Endothelial cell of umbilical vein (primary cell): ENCODE results near the gene CCL8. TPM values are rescaled to one million over a fixed set of nuclear protein-coding genes. Genes with fewer than 3 reads are reported as not detected.

Experiments
- BruUV-seq: library from RNA; stranded (reverse); fragments of 400-500 nt; replicated peaks from 2 replicates; lab custom pipeline; 2021; lab: Mats Ljungman, UMichigan
- CTCF ChIA-PET: fragments of 300-600, 350-600 bp; sonication (Branson Sonifier 250); formaldehyde crosslinking; loops from one replicate; lab custom pipeline; 2021; ENCODE audit warnings: antibody characterized with exemption, inconsistent platforms; lab: Charles Lee
- POLR2A ChIA-PET: fragments of 300-600, 350-600 bp; sonication (Branson Sonifier 250); formaldehyde crosslinking; loops from one replicate; lab custom pipeline; 2021; ENCODE audit warnings: antibody characterized with exemption, inconsistent platforms; lab: Charles Lee
- DNase-seq: peaks from one replicate; pipeline ENCODE4 v3.0.0-alpha.2; 2011; ENCODE audit warnings: low read depth, low spot score
- FAIRE-seq: peaks from 2 replicates; lab custom pipeline; 2011; peaks lifted over from hg19 to GRCh38; lab: Jason Lieb, UNC
- H2AFZ ChIP-seq: 2 replicates; pipeline ENCODE4 v1.6.0; 2012; ENCODE audit warnings: low read depth, low read length, control low read depth, inconsistent platforms
- H3K27ac ChIP-seq: 2 replicates; pipeline ENCODE4 v1.5.1; 2011; ENCODE audit warnings: low read depth, mild to moderate bottlenecking, control low read depth, low read length, moderate library complexity; ENCODE audit not compliant: insufficient read depth
- H3K27me3 ChIP-seq, 2 experiments: 2 replicates each; pipeline versions ENCODE4 v1.6.0 to v1.6.1; 2011; ENCODE audit warnings: low read length in 2 of 2, mixed read lengths in 1 of 2; ENCODE audit not compliant: control insufficient read depth in 2 of 2, insufficient read depth in 2 of 2
- H3K36me3 ChIP-seq, 2 experiments: 2 replicates in 1 of 2; 3 replicates in 1 of 2; pipeline ENCODE4 v1.5.1; 2011; ENCODE audit warnings: low read length in 2 of 2, mild to moderate bottlenecking in 1 of 2, moderate library complexity in 1 of 2; ENCODE audit not compliant: control insufficient read depth in 2 of 2, insufficient read depth in 2 of 2; ENCODE audit errors: extremely low read depth in 1 of 2
- H3K4me1 ChIP-seq: 3 replicates; pipeline ENCODE4 v1.5.1; 2011; ENCODE audit warnings: mild to moderate bottlenecking, low read length; ENCODE audit not compliant: control insufficient read depth, insufficient read depth; ENCODE audit errors: extremely low read depth
- H3K4me2 ChIP-seq: 2 replicates; pipeline ENCODE4 v1.6.1; 2011; ENCODE audit warnings: low read length, control low read depth, mixed read lengths; ENCODE audit not compliant: insufficient read depth
- H3K4me3 ChIP-seq, 3 experiments: fragments of 200-600 bp in 1 of 3; sonication (generic), shearing (Covaris generic) in 1 of 3; replicated peaks in 1 of 3; 2 replicates each; pipeline ENCODE4 v1.5.1; 2011 to 2016; ENCODE audit warnings: control low read depth in 3 of 3, low read length in 3 of 3, mild to moderate bottlenecking in 2 of 3, inconsistent platforms in 1 of 3, low read depth in 1 of 3, moderate library complexity in 1 of 3; ENCODE audit not compliant: insufficient read depth in 1 of 3
- H3K79me2 ChIP-seq: 2 replicates; pipeline ENCODE4 v1.6.0; 2012; ENCODE audit warnings: low read length, inconsistent platforms; ENCODE audit not compliant: control insufficient read depth, insufficient read depth
- H3K9ac ChIP-seq: replicated peaks from 2 replicates; pipeline ENCODE3; 2011; ENCODE audit warnings: low read length, control low read depth; ENCODE audit not compliant: insufficient read depth; ENCODE audit errors: extremely low read depth
- H3K9me1 ChIP-seq: replicated peaks from 3 replicates; pipeline ENCODE4 v1.6.0; 2011; ENCODE audit warnings: mild to moderate bottlenecking, low read length; ENCODE audit not compliant: control insufficient read depth, insufficient read depth; ENCODE audit errors: extremely low read depth
- H3K9me3 ChIP-seq: replicated peaks from 2 replicates; pipeline ENCODE4 v1.5.1; 2012; ENCODE audit warnings: low read length, inconsistent platforms; ENCODE audit not compliant: control insufficient read depth, insufficient read depth
- H4K20me1 ChIP-seq: replicated peaks from 2 replicates; pipeline ENCODE3; 2011; ENCODE audit warnings: mild to moderate bottlenecking, low read length; ENCODE audit not compliant: control insufficient read depth, insufficient read depth; ENCODE audit errors: extremely low read depth
- EZH2 ChIP-seq: IDR thresholded peaks from 2 replicates; pipeline ENCODE4 v1.6.1; 2012; ENCODE audit warnings: borderline replicate concordance, low read depth, mild to moderate bottlenecking, moderate library complexity, low read length, inconsistent platforms; ENCODE audit not compliant: severe bottlenecking
- FOS ChIP-seq: IDR thresholded peaks from 2 replicates; pipeline ENCODE4 v1.6.1; 2011; ENCODE audit warnings: mild to moderate bottlenecking, low read length, moderate library complexity, borderline replicate concordance; ENCODE audit not compliant: insufficient read depth
- GATA2 ChIP-seq: IDR thresholded peaks from 2 replicates; pipeline ENCODE4 v1.7.0; 2011; ENCODE audit warnings: low read depth, mild to moderate bottlenecking, moderate library complexity, mixed read lengths, low read length; ENCODE audit not compliant: insufficient read length, insufficient read depth
- JUN ChIP-seq: IDR thresholded peaks from 2 replicates; pipeline ENCODE4 v1.6.1; 2011; ENCODE audit warnings: borderline replicate concordance, low read depth; ENCODE audit not compliant: insufficient read length, insufficient read depth
- MYC ChIP-seq: IDR thresholded peaks from one replicate; pipeline ENCODE4 v1.6.1; 2011; ENCODE audit warnings: mild to moderate bottlenecking, low read depth, low read length
- POLR2A ChIP-seq: IDR thresholded peaks from 2 replicates; pipeline ENCODE4 v1.6.1; 2012; ENCODE audit warnings: low read depth, mild to moderate bottlenecking, control low read depth, low read length
- POLR2AphosphoS5 ChIP-seq: IDR thresholded peaks from 2 replicates; pipeline ENCODE4 v1.6.1; 2012; ENCODE audit warnings: low read depth, mild to moderate bottlenecking, control low read depth, low read length, moderate library complexity; ENCODE audit not compliant: insufficient read depth
- dilution Hi-C: fragments of 300-500 bp; cut with MboI; formaldehyde crosslinking; loops from one replicate; pipeline ENCODE4 v1.15.0; 2019; ENCODE audit warnings: low sequenced_read_pairs; ENCODE audit not compliant: extremely low pct_ligation_motif_present
- intact Hi-C: fragments of 100-400 bp; cut with micrococcal nuclease; formaldehyde crosslinking; loops from one replicate; pipeline ENCODE4 v1.10.0; 2022
- polyA plus RNA-seq, 4 experiments: library from polyadenylated mRNA; depleted of rRNA in 3 of 4; stranded (reverse) in 3 of 4; unstranded in 1 of 4; fragments of >200 nt; gene quantifications; 2 replicates each; pipeline versions ENCODE4 v1.2.1 to v1.2.3, GENCODE V29; 2011 to 2012; ENCODE audit warnings: missing spikeins in 1 of 4
- total RNA-seq: library from RNA; stranded (reverse); gene quantifications from 2 replicates; pipeline ENCODE4 v1.2.3, GENCODE V29; 2021
- TF ChIP-seq, protein P1 (sequence below), 2 donors: IDR thresholded peaks; 1 replicate in 1 of 2; 2 replicates in 1 of 2; pipeline ENCODE4 v1.5.1; 2011; ENCODE audit warnings: low read length in 2 of 2, mild to moderate bottlenecking in 2 of 2, moderate library complexity in 2 of 2, control low read depth in 1 of 2, inconsistent platforms in 1 of 2, low read depth in 1 of 2; ENCODE audit not compliant: insufficient read depth in 1 of 2; ENCODE audit errors: extremely low read depth in 1 of 2
- TF ChIP-seq, protein P2 (sequence below): IDR thresholded peaks from 2 replicates; pipeline ENCODE4 v1.6.1; 2011; ENCODE audit not compliant: insufficient read depth, insufficient read length

Gene CCL8
- total and polyA plus RNA-seq, 2 donors (not counting 3 experiments of a cell fraction or from before 2014, with no cell fraction given), result not detected

DNA sequence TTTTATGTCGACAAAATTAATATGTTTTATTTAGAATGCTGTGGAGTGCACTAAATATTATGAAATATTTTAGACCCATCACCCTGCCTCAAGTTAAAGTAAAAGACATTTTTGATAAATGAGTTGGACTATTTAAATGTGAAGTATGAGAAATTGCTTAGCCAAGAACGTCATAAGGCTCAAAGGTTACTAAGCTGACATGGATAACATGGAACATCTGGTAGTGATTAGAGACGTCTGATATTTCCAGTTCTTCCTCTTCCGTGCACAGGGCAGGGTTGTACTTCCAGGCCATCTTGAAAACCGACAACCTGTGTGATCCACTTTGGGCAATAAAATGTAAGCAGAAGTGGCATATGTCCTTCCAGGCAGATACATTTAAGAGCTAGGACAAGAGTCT is 7.2 kb upstream of the CCL8 start:
- dilution Hi-C loops (loop anchor here (25.0 kb wide), 1 partner anchor 100 kb away; no protein-coding TSS in a partner anchor), intact Hi-C loops (no loop called here)
- H2AFZ ChIP-seq, result no peak overlapping the region
- no peaks in the 10 kb centered on the region for H3K79me2 ChIP-seq
- no peaks in the 10 kb centered on the region for H3K9me3 ChIP-seq
- no TSS peak for BruUV-seq
- TF ChIP-seq GATA2 (no peak), POLR2A (no peak), MYC (no peak), JUN (no peak), POLR2AphosphoS5 (no peak), FOS (no peak), EZH2 (no peak)
- TF ChIP-seq, protein P1, sequence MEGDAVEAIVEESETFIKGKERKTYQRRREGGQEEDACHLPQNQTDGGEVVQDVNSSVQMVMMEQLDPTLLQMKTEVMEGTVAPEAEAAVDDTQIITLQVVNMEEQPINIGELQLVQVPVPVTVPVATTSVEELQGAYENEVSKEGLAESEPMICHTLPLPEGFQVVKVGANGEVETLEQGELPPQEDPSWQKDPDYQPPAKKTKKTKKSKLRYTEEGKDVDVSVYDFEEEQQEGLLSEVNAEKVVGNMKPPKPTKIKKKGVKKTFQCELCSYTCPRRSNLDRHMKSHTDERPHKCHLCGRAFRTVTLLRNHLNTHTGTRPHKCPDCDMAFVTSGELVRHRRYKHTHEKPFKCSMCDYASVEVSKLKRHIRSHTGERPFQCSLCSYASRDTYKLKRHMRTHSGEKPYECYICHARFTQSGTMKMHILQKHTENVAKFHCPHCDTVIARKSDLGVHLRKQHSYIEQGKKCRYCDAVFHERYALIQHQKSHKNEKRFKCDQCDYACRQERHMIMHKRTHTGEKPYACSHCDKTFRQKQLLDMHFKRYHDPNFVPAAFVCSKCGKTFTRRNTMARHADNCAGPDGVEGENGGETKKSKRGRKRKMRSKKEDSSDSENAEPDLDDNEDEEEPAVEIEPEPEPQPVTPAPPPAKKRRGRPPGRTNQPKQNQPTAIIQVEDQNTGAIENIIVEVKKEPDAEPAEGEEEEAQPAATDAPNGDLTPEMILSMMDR (IDR thresholded peaks at IDR 0.05; ENCODE audit: extremely low read depth in 1 of 2, insufficient read depth in 1 of 2, low read depth in 1 of 2, low read length in 2 of 2), result no peak
- TF ChIP-seq, protein P2, sequence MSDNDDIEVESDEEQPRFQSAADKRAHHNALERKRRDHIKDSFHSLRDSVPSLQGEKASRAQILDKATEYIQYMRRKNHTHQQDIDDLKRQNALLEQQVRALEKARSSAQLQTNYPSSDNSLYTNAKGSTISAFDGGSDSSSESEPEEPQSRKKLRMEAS, result no peak
- ChIA-PET CTCF (interaction anchor here (1.0 to 8.7 kb wide), 2 partner anchors 49 to 110 kb away, joined by 3 to 202 read pairs; no protein-coding TSS in a partner anchor), POLR2A (no interaction called here)
- H4K20me1 ChIP-seq, result no peaks in the 10 kb centered on the region
- H3K9ac ChIP-seq, result no peak overlapping the region
- H3K9me1 ChIP-seq, result no peaks in the 10 kb centered on the region
- no peak overlapping the region for H3K4me2 ChIP-seq
- FAIRE-seq (no peak), DNase-seq (no peak)
- no peaks in the 10 kb centered on the region for H3K4me1 ChIP-seq
- no peak overlapping the region for H3K27ac ChIP-seq
- H3K36me3 ChIP-seq, result no peaks in the 10 kb centered on the region
- H3K27me3 ChIP-seq, result peaks cover 25 to 33% of the 10 kb centered on the region in 2 experiments
- no peak overlapping the region for H3K4me3 ChIP-seq
